Panc1 (cell line): ENCODE results near the gene SNTG2. TPM values are rescaled to one million over a fixed set of nuclear protein-coding genes. Genes with fewer than 3 reads are reported as not detected.

Source experiments
- ATAC-seq: fragments of 200-7000 bp; cut with Tn5 transposase; 2 replicates; pipeline ENCODE4 v1.9.1; 2020; ENCODE audit warnings: mild to moderate bottlenecking, moderate library complexity
- BruUV-seq: library from RNA; stranded (reverse); fragments of 400-500 nt; replicated peaks from 2 replicates; lab custom pipeline; 2021; lab: Mats Ljungman, UMichigan
- CTCF ChIA-PET: fragments of 300-600 bp; sonication (Branson Sonifier 250); formaldehyde crosslinking; loops from one replicate; lab custom pipeline; 2022; ENCODE audit warnings: antibody characterized with exemption; lab: Charles Lee
- POLR2A ChIA-PET: fragments of 300-600 bp; sonication (Branson Sonifier 250); formaldehyde crosslinking; loops from one replicate; lab custom pipeline; 2022; ENCODE audit warnings: antibody characterized with exemption; lab: Charles Lee
- DNase-seq: peaks from one replicate; pipeline ENCODE4 v3.0.0-alpha.2; 2010; ENCODE audit warnings: low read depth, low spot score
- H3K27ac ChIP-seq: 2 replicates; pipeline ENCODE4 v1.5.1; 2011; ENCODE audit warnings: mild to moderate bottlenecking, low read length, inconsistent platforms
- H3K27me3 ChIP-seq: fragments of 200-500 bp; sonication (Bioruptor generic); 2 replicates; pipeline ENCODE4 v1.6.0; 2014; ENCODE audit warnings: low read length, inconsistent platforms; ENCODE audit not compliant: control insufficient read depth, insufficient read depth
- H3K36me3 ChIP-seq: fragments of 200-500 bp; sonication (Bioruptor generic); 2 replicates; pipeline ENCODE4 v1.5.1; 2014; ENCODE audit warnings: inconsistent platforms, mild to moderate bottlenecking, low read length, moderate library complexity; ENCODE audit not compliant: control insufficient read depth, insufficient read depth
- H3K4me1 ChIP-seq: 2 replicates; pipeline ENCODE4 v1.5.1; 2011; ENCODE audit warnings: inconsistent platforms, mild to moderate bottlenecking, low read length, moderate library complexity; ENCODE audit not compliant: control insufficient read depth, insufficient read depth
- H3K4me3 ChIP-seq, 2 experiments: 2 replicates each; pipeline ENCODE4 v1.5.1; 2011 to 2012; ENCODE audit warnings: low read depth in 2 of 2, low read length in 2 of 2, mild to moderate bottlenecking in 2 of 2, inconsistent platforms in 1 of 2, moderate library complexity in 1 of 2
- H3K9me3 ChIP-seq: fragments of 200-500 bp; sonication (Bioruptor generic); 2 replicates; pipeline ENCODE4 v1.5.1; 2014; ENCODE audit warnings: low read depth, mild to moderate bottlenecking, inconsistent platforms, low read length, moderate library complexity; ENCODE audit not compliant: control insufficient read depth, insufficient read depth
- CTCF ChIP-seq: fragments of 450-650 bp; IDR thresholded peaks from 2 replicates; pipeline ENCODE4 v1.5.1; 2017; ENCODE audit warnings: mild to moderate bottlenecking
- POLR2AphosphoS5 ChIP-seq: IDR thresholded peaks from 2 replicates; pipeline ENCODE4 v1.6.1; 2012; ENCODE audit warnings: mild to moderate bottlenecking, low read depth, low read length, moderate library complexity
- REST ChIP-seq, 2 experiments: IDR thresholded peaks; 2 replicates each; pipeline ENCODE4 v1.6.1; 2011 to 2012; ENCODE audit warnings: low read depth in 2 of 2, control low read depth in 1 of 2, low read length in 1 of 2, mild to moderate bottlenecking in 1 of 2, moderate library complexity in 1 of 2; ENCODE audit not compliant: insufficient read depth in 1 of 2
- SIN3A ChIP-seq: IDR thresholded peaks from 2 replicates; pipeline ENCODE4 v1.6.1; 2012; ENCODE audit warnings: low read depth, mild to moderate bottlenecking, low read length, moderate library complexity, borderline replicate concordance; ENCODE audit not compliant: insufficient read depth
- TCF7L2 ChIP-seq: IDR thresholded peaks from 2 replicates; pipeline ENCODE4 v1.6.1; 2011; ENCODE audit warnings: mild to moderate bottlenecking, low read depth, low read length, inconsistent platforms
- in situ Hi-C: cut with HindIII; loops from 2 replicates; pipeline ENCODE4 v1.10.0; 2016; ENCODE audit warnings: low sequenced_read_pairs, low pct_unique_long_range_greater_than_20kb
- intact Hi-C: fragments of 100-400 bp; cut with micrococcal nuclease; formaldehyde crosslinking; loops from one replicate; pipeline ENCODE4 v1.10.0; 2022; ENCODE audit not compliant: unreplicated experiment
- total RNA-seq: library from RNA; stranded (reverse); gene quantifications from one replicate; pipeline ENCODE4 v1.2.1, GENCODE V29; 2021; ENCODE audit not compliant: unreplicated experiment

SNTG2 gene
- total RNA-seq, 1 experiment from 2014 or later, result not detected

- ChIA-PET POLR2A (no interaction called here), CTCF (interaction anchor here (0.6 kb wide), 1 partner anchor 380 kb away, joined by 3 read pairs; no protein-coding TSS in a partner anchor)
- BruUV-seq, result no TSS peak
- Histone ChIP-seq H3K36me3 (no peaks in the 10 kb centered on the region), H3K9me3 (no peaks in the 10 kb centered on the region), H3K4me1 (no peaks in the 10 kb centered on the region), H3K27me3 (no peaks in the 10 kb centered on the region), H3K27ac (no peak overlapping the region), H3K4me3 (no peak overlapping the region)
- ATAC-seq (no peak), DNase-seq (no peak)
- intact Hi-C loops, result no loop called here
- in situ Hi-C loops, result no loop called here
- no peak for TF ChIP-seq TCF7L2
- TF ChIP-seq SIN3A, result no peak
- no peak for TF ChIP-seq CTCF
- TF ChIP-seq REST (IDR thresholded peaks at IDR 0.05; ENCODE audit: insufficient read depth in 1 of 2, low read depth in 2 of 2, low read length in 1 of 2), result no peak
- no peak for TF ChIP-seq POLR2AphosphoS5
These were observed 378.0 kb downstream of the SNTG2 start for GRCh38 chr2:1328684-1329083.

DNA sequence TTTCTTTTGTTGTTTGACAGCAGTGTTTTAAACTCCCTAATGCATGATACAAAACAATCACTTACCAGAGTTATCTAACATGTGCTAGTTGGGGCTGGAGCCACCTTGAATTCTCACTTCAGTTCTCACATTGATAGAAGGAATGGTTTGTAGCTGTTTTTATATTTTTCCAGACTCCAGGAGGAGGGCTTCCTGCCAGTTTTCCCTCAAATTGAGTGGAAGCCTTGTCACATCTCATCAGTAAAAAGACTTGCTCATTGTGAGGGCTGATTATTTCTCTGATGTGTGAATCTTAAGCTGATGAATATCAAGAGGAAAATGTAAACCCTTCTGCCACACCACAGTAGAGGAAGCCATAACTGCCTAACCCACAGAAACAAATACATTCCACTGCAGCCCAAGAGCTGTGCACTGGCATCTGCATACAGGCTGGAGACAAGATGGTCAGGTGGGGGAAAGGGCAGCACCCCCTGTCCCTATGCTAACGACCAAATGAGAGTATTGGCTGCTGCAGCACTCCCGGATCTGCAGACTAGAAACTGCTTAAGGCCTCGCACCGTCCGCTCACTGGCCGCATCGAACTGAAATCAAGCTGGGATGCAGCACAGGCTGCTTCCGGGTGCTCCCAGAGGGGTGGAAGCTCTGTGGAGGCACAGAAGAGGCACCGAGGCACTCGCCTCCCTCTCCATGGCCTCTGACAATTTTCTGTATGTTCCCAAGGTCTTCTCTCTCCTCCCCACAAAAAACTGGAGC, 388.9 kb downstream of the SNTG2 start:
- TF ChIP-seq POLR2AphosphoS5, result no peak
- no peak for TF ChIP-seq SIN3A
- TF ChIP-seq REST (IDR thresholded peaks at IDR 0.05; ENCODE audit: insufficient read depth in 1 of 2, low read depth in 2 of 2, low read length in 1 of 2), result no peak
- no peak for TF ChIP-seq TCF7L2
- TF ChIP-seq CTCF, result no peak
- no peak for DNase-seq
- H3K27me3 ChIP-seq, result no peaks in the 10 kb centered on the region
- ChIA-PET CTCF (no interaction called here), POLR2A (no interaction called here)
- H3K4me1 ChIP-seq, result no peaks in the 10 kb centered on the region
- no TSS peak for BruUV-seq
- intact Hi-C loops, result no loop called here
- H3K9me3 ChIP-seq, result no peaks in the 10 kb centered on the region
- H3K36me3 ChIP-seq, result no peaks in the 10 kb centered on the region
- ATAC-seq, result no peak
- no peak overlapping the region for H3K4me3 ChIP-seq
- H3K27ac ChIP-seq, result no peak overlapping the region
- in situ Hi-C loops, result no loop called here
